Measurements from ENCODE around the gene CDC40. TPM values are rescaled to one million over a fixed set of nuclear protein-coding genes. Genes with fewer than 3 reads are reported as not detected.

Gene CDC40
- total RNA-seq, 1 donor, result 27.5 TPM

DNA sequence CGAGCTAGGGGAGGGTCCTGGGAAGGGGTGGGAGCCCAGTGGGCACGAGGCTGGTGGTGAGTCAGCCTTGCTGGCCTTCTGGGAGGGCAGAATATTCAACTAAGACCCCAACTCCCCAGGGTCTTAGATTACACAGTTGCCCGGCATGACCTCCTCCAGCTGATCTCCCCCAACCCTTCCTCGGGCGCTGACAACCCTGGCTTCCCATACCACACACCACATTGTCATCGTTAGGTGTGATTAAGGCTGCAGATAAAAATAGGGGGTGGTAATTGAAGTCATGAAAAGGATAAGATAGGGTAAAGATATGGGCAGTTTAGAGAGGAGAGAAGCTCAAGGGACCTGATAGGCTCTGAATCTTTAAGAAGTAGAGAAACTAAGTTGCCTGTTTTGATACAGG, 10.5 kb downstream of the CDC40 start:
- TF ChIP-seq, protein P1, sequence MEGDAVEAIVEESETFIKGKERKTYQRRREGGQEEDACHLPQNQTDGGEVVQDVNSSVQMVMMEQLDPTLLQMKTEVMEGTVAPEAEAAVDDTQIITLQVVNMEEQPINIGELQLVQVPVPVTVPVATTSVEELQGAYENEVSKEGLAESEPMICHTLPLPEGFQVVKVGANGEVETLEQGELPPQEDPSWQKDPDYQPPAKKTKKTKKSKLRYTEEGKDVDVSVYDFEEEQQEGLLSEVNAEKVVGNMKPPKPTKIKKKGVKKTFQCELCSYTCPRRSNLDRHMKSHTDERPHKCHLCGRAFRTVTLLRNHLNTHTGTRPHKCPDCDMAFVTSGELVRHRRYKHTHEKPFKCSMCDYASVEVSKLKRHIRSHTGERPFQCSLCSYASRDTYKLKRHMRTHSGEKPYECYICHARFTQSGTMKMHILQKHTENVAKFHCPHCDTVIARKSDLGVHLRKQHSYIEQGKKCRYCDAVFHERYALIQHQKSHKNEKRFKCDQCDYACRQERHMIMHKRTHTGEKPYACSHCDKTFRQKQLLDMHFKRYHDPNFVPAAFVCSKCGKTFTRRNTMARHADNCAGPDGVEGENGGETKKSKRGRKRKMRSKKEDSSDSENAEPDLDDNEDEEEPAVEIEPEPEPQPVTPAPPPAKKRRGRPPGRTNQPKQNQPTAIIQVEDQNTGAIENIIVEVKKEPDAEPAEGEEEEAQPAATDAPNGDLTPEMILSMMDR (IDR thresholded peaks at IDR 0.05; ENCODE audit: extremely low read depth, low read depth, low read length), result no peak
- Histone ChIP-seq H3K36me3 (ENCODE audit: insufficient read depth, low read length) (no peaks in the 10 kb centered on the region), H3K4me2 (ENCODE audit: insufficient read depth, low read length) (no peak overlapping the region), H2AFZ (ENCODE audit: low read length) (no peak overlapping the region), H3K9me3 (ENCODE audit: low read depth, low read length) (no peaks in the 10 kb centered on the region), H3K27ac (ENCODE audit: low read depth, low read length) (no peak overlapping the region), H3K4me1 (ENCODE audit: insufficient read depth, low read length) (no peaks in the 10 kb centered on the region), H3K4me3 (ENCODE audit: insufficient read depth, low read length) (no peak overlapping the region), H3K27me3 (ENCODE audit: insufficient read depth, low read length) (no peaks in the 10 kb centered on the region), H4K20me1 (ENCODE audit: insufficient read depth, low read length) (peaks cover 16% of the 10 kb centered on the region), H3K79me2 (ENCODE audit: insufficient read depth, low read length) (peaks cover 65% of the 10 kb centered on the region)
- DNase-seq (ENCODE audit: insufficient read length, low spot score, missing footprints), result no peak

DNA sequence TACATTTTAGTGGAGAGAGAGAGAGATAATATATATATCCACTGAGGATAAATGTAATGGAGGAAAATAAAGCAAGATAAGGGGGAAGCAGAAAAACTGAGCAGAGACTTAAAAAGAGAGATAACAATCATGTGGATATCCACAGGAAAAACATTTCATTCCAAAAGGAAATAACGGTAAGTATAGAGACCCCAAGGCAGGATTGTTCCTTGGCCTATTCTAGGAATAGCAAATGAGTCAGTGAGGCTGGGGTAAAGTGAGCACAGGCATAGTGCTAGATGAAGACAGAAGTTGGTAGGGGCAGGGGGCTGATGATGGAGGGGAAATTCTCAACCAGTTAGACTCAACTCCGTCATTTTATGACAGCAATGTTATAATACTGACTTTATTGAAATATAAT, 11.2 kb downstream of the CDC40 start:
- Histone ChIP-seq H3K79me2 (ENCODE audit: insufficient read depth, low read length) (peaks cover 57% of the 10 kb centered on the region), H3K9me3 (ENCODE audit: low read depth, low read length) (no peaks in the 10 kb centered on the region), H3K4me2 (ENCODE audit: insufficient read depth, low read length) (no peak overlapping the region), H3K4me1 (ENCODE audit: insufficient read depth, low read length) (no peaks in the 10 kb centered on the region), H4K20me1 (ENCODE audit: insufficient read depth, low read length) (peaks cover 13% of the 10 kb centered on the region), H3K36me3 (ENCODE audit: insufficient read depth, low read length) (no peaks in the 10 kb centered on the region), H3K27me3 (ENCODE audit: insufficient read depth, low read length) (no peaks in the 10 kb centered on the region), H3K27ac (ENCODE audit: low read depth, low read length) (no peak overlapping the region), H2AFZ (ENCODE audit: low read length) (no peak overlapping the region), H3K4me3 (ENCODE audit: insufficient read depth, low read length) (no peak overlapping the region)
- TF ChIP-seq, protein P1 (IDR thresholded peaks at IDR 0.05; ENCODE audit: extremely low read depth, low read depth, low read length), result no peak
- DNase-seq (ENCODE audit: insufficient read length, low spot score, missing footprints), result no peak

DNA sequence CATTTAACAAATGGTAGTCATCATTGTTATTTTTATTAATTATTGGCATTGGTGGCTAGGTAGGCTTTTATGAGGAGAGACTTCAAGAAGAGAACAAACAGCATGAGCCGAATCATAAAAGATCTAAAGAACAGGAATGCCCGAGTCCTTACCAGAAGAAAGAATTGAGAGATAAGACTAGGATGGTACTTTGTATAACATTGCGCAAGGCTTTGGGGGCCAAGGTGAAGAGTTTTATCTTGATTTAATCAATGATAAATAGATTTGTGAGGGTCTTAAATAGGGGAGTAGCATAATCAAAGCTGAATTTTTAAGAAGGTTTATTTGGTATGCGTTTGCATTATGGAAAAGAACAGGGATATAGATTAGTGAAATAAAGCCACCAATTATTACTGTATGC, 15.4 kb downstream of the CDC40 start:
- Histone ChIP-seq H3K27me3 (ENCODE audit: insufficient read depth, low read length) (no peaks in the 10 kb centered on the region), H3K79me2 (ENCODE audit: insufficient read depth, low read length) (peaks cover 34% of the 10 kb centered on the region), H3K4me2 (ENCODE audit: insufficient read depth, low read length) (no peak overlapping the region), H3K36me3 (ENCODE audit: insufficient read depth, low read length) (no peaks in the 10 kb centered on the region), H4K20me1 (ENCODE audit: insufficient read depth, low read length) (peaks cover 9% of the 10 kb centered on the region), H3K9me3 (ENCODE audit: low read depth, low read length) (no peaks in the 10 kb centered on the region), H3K27ac (ENCODE audit: low read depth, low read length) (no peak overlapping the region), H3K4me3 (ENCODE audit: insufficient read depth, low read length) (no peak overlapping the region), H3K4me1 (ENCODE audit: insufficient read depth, low read length) (no peaks in the 10 kb centered on the region), H2AFZ (ENCODE audit: low read length) (no peak overlapping the region)
- TF ChIP-seq, protein P1 (IDR thresholded peaks at IDR 0.05; ENCODE audit: extremely low read depth, low read depth, low read length), result no peak
- DNase-seq (ENCODE audit: insufficient read length, low spot score, missing footprints), result no peak

DNA sequence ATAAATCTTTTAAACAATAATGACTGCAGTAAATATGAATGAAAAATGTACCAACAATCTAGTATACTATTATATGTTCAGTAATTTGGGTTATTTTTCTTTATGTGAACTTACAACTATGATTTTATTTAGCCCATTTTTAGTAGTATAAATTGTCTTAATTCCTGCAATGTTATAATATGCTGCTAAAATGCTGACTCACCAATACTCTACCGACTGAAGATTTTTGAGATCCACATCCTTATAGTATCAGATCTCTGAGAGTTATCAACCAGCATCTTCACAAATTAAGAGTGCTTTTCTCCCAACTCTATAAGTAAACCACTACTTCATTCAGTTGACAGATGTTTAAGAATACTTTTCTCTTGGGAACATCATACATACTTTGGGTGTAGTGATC, 16.6 kb downstream of the CDC40 start:
- Histone ChIP-seq H3K4me1 (ENCODE audit: insufficient read depth, low read length) (no peaks in the 10 kb centered on the region), H3K79me2 (ENCODE audit: insufficient read depth, low read length) (peaks cover 25% of the 10 kb centered on the region), H3K4me3 (ENCODE audit: insufficient read depth, low read length) (no peak overlapping the region), H4K20me1 (ENCODE audit: insufficient read depth, low read length) (peaks cover 4% of the 10 kb centered on the region), H2AFZ (ENCODE audit: low read length) (no peak overlapping the region), H3K27me3 (ENCODE audit: insufficient read depth, low read length) (no peaks in the 10 kb centered on the region), H3K36me3 (ENCODE audit: insufficient read depth, low read length) (no peaks in the 10 kb centered on the region), H3K9me3 (ENCODE audit: low read depth, low read length) (no peaks in the 10 kb centered on the region), H3K4me2 (ENCODE audit: insufficient read depth, low read length) (no peak overlapping the region), H3K27ac (ENCODE audit: low read depth, low read length) (no peak overlapping the region)
- TF ChIP-seq, protein P1 (IDR thresholded peaks at IDR 0.05; ENCODE audit: extremely low read depth, low read depth, low read length), result no peak
- no peak for DNase-seq (ENCODE audit: insufficient read length, low spot score, missing footprints)
